GM21381 (cell line): ENCODE results near the gene LINC00237.

ENCODE experiments used
- ATAC-seq: cut with Tn5 transposase; IDR thresholded peaks from one replicate; pipeline ENCODE4 v1.9.1; 2021; ENCODE audit warnings: mild to moderate bottlenecking, moderate library complexity; ENCODE audit not compliant: unreplicated experiment

The LINC00237 gene

DNA sequence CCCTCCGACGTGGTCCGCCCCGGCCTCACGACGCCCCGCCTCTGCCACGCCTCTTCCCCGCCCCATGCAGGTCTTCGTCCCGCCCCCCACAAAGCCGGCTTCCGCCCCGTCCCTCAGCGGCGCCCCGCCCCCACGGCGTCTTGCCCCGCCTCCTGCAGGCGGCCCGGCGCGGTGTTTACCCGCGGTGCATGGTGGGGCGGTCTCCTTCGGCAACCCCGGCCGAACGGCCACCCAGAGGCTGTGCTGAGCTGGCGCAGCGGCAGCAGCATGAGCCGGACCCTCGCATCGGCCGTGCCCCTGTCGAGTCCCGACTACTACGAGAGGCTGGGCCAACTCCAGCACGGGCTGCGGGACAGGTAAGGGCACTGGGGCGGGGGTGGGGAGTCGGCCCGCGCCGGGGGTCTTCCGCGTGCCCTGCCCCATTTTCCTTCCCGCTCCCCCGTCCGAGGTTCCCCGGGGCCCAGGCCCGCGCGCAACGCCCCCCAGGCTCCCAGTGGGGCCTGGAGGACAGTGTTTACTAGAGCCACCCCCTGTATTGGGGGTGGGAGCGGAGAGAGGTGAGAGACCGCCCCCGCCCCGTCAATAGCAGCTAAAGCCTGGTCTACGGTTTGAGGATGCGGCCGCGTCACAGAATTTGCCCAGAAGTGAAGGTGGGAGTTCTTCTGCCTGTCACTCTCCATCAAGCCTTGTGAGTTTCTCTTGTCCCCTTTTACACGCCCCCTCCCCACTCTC is 19.9 kb upstream of the LINC00237 start, which contains the start of gene KIZ:
TSS of gene KIZ (plus strand) at position 234 of the 732 bp plus-strand sequence. CDS start at position 268, 34 bp downstream.
- peak; percentile 97 for ATAC-seq

DNA sequence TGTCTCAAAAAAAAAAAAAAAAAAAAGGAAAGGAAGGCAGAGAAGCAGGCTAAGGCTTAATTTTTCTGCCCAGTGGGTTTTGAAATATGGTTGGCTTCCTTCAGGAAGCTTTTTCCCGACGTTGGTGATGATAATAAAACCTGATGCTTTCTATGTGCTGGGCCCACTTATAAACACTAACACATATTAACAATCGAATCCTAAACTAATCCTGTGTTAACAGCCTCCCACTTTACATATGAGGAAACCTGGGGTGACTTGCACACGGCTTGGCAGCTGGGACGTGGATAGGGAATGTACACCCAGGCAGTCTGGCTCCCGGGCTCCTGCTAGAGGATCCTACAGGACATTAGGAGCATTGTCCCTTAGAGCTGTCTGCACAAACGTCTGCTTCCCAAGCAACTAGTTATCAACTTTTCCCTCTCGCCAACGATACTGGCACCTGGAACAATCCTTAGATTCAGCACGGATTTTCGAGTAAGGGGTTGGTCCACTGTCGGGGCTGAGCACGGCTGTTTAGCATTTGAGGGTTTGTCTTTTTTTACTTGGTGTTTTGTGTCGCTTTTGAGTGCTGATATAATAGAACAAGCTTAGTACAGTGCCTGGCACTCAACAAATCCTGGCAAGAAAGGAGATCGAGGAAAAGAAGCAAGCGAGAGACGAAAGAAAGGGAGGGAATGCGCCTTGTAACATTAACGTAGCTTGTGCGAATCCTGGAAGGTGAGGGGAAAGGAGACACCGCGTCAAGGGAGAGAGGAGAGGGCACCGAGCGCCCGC is 19.1 kb upstream of the LINC00237 start:
- peak; percentile 22 for ATAC-seq

DNA sequence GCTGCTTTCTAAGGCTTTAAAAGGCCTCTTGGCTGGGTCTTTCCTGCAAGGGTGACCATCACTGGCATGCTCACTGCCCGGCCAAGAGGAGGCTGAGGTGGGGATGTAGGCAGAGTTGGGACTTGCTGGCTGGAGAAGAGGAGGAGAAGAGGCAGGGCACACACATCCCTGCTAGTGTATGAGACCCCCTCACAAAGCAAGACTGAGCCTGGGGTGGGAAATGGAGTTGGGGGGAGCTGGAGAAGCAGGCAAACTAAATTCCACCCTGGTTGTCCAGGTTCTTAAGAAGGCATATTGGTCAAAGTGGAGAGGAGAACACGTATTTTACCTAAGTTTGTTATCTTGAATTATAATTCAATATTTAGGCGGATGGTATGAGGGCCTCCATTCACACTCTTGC is 18.0 kb upstream of the LINC00237 start:
- ATAC-seq: no peak

DNA sequence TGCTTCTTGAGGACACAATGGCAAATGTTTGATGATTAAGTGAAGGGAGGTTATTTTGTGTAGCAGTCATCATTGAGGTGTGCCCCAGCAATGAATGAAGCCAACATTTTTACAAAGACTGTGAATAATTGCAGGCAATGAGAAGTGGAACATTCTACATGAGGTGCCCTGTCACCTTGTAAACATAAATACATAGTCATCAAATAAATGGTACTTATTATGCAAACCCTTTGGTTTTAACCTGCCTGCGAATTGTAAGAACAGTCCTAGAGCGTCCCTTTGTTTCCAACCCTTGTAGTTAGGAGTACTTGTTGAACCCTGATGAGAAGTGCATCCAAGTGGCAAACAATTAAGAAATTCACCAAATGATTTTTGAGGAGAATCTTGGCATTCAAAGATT is 12.6 kb upstream of the LINC00237 start:
- no peak for ATAC-seq

DNA sequence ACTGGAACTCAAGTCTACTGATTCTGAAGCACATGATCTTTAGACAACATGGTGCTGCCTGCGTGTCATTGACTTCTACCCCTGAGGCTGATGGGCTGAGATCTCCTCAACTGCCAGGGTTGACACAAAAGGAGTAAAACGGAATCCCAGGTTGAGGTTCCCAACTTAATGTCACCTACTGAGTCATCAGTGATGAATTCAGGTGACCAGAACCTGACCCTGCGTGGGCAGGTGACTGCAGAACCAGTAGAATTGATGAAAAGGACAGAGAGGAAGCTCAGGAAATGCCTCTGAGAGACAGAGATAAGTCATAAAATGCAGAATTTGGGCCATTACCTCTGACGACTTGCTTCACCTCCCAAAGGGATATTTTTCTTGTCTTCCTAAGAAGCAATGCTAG is 12.0 kb upstream of the LINC00237 start:
- ATAC-seq: no peak

DNA sequence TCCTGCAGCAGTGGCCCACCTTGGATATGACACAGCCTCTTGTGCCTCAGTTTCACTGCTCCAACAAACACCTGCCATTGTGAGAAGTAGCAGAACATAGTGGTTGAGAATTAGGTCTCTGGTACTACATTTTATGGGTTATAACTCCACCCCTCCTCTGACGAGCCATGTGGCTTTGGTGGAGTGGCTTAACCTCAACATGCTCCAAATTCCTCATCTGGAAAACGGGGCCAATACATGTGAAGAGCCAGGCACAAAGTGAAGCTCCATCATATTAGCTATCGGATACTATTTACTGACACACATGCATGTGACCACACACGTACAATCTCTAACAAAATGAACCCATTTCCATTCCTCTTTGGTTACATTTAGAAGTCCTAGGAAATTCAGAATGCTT is 11.4 kb upstream of the LINC00237 start:
- no peak for ATAC-seq

DNA sequence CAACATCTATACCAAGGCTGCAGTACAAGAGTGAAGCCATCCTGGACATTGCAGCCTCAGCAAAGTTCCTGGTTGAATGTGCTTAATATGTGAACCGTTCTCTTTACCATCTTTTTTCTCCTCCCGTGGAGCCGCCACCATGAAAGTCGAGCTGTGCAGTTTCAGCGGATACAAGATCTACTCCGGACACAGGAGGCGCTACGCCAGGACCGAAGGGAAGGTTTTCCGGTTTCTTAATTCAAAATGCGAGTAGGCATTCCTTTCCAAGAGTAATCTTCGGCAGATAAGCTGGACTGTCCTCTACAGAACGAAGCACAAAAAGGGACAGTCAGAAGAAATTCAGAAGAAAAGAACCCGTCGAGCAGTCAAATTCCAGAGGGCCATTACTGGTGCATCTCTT is 8.4 kb upstream of the LINC00237 start:
- ATAC-seq: no peak

DNA sequence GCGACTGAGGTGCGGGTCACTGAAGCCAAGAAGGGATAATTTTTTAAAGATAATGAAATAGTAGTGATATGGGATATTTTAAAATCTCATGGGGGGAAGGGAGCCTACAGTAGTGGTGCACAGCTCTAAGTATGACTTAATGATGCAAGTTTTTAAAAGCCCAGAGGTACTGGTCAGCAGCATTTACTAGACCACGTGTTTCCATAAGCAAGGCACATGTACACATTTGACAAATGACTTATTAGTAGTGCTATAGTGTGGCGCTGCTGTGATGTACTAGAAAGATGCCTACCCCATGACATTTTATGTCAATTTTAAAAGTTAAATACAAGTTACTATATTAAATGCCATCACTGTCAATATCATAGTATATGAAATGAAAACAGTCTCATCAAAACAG is 7.5 kb upstream of the LINC00237 start:
- no peak for ATAC-seq

DNA sequence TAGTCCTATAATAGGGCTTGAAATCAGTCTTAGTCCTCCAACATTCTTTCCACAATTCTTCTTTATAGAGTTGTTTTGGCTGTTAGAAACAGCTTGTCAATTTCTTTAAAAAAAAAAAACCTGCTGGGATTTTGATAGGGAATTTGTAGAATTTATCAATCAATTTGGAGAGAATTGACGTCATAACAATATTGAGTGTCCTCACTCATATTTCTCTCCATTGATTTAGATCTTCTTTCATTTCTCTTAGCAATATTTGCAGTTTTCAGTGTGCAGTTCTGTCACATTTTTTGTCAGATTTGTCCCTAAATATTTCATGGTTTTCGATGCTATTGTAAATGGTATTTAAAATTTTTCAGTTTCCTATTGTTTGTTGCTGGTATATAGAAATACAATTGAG is 5.3 kb upstream of the LINC00237 start:
- no peak for ATAC-seq

DNA sequence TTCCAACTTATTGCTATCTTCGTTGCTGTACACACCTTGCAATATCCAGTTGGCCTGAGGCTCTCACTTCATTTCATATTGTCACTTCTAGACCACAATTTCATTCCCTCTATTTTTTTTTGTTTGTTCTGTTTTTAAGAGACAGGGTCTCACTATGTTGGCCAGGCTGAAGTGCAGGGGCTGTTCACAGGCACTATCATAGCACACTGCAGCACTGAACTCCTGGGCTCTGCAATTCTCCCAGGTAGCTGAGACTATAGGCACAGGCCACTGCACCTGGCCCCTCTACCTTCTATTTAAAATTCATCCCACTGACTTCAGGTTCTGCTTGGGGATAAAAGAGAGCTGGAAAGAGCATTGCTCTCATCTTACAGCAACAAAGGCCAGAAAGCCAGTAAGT is 4.7 kb upstream of the LINC00237 start:
- ATAC-seq: no peak

DNA sequence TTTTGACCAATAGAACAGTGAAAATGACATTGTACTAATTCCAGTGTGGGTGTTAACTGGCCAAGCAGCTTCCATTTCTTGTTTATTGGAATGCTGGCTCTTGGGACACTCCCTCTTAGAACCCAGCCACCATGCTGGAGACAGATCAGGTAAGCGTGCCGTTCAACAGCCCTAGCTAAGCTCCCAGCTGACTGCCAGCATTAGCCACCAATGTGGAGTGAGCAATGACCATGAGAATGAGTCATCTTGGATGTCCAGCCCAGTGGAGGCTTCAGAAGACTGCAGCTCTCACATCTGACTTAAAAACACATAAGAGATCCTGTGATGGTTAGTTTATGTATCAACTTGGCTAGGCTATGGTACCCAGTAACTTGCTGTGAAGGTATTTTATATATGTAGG is 3.0 kb upstream of the LINC00237 start:
- no peak for ATAC-seq

DNA sequence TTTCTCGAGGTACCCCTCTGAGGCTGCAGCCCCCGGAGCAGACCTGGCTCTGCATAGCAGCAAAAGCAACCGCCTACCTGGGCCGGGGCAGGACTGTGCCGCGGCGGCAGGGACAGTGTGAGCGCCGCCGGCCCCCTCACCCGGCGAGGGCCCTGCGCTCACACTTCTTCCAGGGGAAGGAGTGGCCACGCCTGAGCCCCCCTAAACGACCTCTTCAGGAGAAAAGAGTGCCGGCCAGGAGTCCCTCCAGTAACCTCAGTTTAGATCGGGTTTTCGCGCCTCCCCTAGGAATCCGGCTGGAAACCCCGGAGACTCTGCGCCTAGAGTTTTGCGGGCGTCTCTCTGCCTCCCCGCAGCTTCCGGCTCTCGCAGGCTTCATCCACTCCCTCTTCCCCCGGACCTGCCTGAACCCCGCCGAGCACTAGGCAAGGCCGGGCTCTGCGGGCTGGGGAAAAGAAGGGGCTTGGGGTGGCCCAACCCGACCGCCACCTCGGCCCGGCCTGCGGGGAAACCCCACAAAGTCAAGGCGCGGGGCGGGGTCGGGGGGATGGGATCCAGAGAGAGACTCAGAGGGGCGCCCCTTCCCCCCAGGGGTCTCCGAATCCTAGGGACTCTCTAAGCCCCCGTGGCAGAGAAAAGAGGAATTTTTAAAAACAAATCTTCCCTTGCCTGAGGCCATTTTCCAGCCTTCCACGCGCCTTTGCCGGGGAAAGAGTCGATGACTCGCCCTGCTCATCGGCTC is 558 bp downstream of the LINC00237 start:
- ATAC-seq: no peak

DNA sequence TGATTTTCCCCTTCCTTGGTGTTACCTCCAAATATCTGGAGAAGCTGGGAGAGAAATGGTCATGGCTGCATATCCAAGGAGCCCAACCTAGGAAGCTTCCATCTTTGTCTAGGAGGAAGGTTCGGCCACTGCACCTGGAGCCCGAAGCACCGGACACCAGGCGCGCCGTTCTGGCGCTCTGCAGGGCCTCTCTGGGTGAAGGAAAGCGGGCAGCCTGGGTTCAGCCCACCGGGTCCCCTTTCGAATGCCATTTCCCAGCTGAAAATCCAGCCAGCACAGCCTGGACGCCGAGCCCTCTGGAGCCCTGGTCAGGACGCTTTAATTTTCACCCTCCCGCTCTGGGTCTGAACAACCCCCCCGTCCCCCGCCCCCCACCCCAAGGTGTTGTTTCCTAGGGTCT is 1.2 kb downstream of the LINC00237 start:
- no peak for ATAC-seq

DNA sequence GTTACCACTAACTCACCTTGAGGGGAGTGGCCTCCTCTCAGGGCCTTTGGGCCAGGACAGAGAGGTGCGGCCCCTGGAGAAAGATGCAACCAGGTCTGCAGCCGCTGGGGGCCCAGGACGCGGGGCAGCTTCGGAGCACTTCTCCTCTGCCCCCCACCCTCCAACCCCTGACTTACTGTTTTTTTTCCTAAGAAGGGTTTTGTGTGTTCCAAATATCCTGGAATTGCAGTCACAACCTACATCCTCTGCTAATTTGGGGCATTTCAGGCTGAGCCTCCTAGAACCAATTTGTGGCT is 1.7 kb downstream of the LINC00237 start:
- ATAC-seq: no peak

DNA sequence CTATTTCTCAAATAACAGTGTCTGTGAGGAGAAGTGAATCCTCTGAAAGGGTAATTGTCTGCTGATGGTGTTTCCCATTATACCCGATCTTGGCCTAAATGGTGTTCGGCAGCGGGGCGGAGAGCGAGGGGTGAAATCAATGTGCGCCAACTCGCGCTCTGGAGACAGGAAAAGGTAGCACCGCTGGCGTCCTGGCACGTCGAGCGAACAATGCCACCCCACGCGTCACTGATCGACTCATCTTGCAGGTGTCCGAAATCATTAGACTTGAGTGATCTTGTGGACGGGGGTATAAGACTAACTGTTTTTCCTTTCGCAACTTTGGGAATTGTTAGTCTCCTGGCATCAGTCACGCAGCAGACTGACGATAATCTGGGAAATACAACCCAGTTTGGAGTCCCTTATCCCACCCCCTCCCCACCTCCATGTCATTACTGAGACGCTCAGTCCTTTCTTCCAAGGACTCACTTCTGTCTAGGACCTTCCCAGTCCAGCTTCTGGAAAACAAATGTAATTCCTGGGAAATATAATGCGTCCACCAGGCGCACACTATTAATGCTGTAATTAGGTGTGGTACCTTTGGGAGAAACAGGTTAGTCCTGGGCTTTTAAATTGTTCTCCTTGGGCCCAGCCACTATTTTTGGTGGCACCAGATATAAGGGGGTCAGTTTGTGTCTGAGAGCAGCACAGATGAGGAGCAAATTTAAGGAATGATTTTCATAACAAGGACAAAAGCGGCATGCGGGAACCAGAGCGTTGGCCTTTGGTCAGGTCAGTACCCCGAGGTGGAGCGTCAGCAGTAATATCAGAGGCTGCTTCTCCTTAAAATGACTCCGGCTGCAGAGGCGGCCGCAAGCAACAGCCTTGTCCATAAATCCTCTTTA is 2.3 kb downstream of the LINC00237 start:
- no peak for ATAC-seq

DNA sequence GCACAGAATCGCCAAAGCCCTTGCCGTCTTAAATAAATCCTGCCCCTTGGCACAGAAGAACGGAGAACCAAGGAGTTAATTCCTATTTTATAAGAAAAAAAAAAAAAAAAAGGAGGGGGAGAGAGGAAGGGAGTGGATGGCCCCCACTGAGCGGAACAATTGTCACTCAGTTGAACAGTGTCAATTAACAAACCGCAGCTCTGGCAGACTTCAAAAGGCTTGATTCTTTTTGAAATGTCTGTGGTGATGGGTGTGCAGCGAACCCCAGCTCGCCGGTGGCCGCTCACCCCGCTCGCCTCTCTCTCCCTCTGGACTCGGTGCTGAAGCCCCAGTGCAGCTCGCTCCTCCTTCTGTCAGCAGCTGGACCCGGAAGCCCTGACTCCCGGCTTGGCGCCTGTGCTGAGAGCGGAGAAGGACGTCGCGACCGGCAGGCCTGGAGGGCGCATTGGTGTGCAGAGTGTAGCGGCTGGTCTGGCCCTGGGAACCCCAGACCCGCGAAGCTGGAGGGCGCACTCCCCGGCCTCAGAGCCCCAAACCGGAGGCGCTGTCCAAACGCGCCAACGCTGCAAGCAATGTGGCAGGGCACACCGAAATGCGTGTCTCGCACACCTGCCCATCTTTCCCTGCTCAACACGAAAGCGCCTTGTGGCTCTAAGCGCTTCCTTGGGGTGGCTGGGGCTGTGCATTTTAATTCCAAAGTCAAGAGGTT is 3.4 kb downstream of the LINC00237 start:
- ATAC-seq: no peak

DNA sequence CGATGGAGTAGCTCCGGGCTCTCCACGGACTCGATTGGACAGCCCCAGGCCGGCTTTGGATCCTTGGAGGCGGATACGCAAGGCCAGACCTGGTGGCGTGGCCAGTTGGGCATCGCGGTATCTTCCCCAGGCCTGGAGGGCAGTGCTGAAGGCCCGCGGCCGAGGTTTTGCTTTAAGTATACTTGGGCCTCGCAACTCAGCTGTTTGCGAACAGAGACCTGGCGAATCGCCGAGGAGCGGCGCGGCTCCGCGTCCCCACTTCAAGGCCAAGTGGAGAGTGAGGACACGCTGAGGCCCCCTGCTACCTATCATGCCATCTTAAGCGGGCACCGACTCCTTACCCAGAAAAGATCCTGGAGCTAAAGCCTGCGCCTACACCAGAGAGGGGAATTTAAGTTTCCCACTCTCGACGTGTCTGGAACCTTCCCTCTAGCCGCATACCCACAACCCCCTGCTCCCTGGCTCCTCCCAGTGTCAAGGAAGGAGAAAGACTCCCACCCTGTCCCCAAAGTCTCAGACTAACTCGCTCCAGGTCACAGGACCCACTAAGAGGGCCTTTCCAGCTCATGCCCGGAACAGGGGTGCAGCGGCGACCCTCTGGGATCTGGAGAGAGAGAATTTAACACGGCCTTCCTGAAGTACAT is 4.1 kb downstream of the LINC00237 start:
- no peak for ATAC-seq

DNA sequence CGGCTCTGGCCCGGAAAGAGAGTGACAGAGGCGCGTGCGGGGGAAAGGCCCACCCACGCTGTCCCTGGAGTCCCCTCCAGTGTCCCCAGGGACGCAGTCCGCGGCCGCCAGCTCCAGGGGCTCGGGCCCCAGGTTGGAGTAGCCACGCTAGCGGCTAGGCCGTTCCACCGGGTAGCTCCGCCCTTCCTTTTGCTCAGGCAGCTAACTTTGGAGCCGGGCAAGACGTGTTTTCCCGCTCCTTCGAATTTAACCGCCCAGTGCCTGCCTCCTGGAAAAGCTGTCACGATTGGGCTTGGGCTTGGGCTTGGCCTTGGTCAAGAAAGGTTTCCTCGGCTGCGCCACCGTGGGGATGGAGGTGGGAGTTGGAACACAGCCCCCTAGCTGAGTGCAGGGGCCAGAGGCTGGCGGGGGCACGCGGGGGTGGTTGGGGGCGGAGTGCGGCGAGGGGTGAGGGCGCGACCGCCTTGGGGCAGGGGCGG is 4.7 kb downstream of the LINC00237 start:
- no peak for ATAC-seq

DNA sequence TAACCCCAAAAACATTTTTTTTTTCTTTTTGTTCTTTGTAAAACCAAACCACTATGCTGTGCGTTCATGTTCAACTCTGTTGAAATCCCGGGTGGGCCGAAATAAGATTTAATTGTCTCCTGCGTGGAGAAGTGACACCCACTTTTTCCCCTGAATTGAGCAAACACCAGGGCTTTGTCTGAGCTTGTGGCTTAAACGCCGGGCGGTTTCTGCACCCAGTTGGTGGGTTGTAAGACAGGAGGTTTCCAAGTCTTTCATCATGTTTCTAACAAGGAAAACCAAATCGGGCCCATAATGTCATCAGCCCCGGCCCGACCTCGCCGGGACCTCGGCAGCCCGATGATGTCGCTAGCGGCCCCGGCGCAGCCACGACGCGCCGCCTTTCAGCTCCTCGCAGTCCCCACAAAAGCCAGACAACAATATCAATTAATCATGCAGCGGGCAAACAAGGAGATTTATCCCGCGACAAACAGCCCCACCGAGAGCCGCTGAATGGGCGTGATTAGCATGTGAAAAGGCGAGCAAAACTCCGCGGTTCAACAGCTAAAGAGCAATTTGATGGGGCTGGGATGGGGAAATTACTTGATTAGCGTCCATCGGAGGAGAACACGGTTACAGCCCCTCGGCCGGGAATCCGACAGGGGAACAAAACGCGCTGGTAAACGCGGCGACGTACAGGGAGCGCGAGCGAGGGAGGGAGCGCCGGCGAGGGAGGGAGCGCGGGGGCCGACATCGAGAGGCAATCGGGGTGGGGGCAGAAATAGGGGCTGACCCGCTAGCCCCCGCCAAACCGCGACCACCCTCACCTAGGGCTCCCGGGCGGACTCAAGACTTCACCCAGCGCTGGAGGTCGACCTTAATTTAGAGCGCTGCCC is 5.3 kb downstream of the LINC00237 start:
- no peak for ATAC-seq
